GM06990 (cell line): ENCODE measurements around the gene IL20RB.

Experiments
- DNase-seq: peaks from one replicate; pipeline ENCODE4 v3.0.0-alpha.2; 2011; ENCODE audit not compliant: insufficient read length; ENCODE audit errors: extremely low read depth
- H3K27me3 ChIP-seq: replicated peaks from 2 replicates; pipeline ENCODE4 v1.6.0; 2011; ENCODE audit warnings: low read length; ENCODE audit not compliant: control insufficient read depth, insufficient read depth
- H3K36me3 ChIP-seq: 2 replicates; pipeline ENCODE4 v1.5.1; 2011; ENCODE audit warnings: low read length; ENCODE audit not compliant: control insufficient read depth, insufficient read depth
- H3K4me3 ChIP-seq: replicated peaks from 2 replicates; pipeline ENCODE4 v1.5.1; 2011; ENCODE audit warnings: low read depth, mild to moderate bottlenecking, control low read depth, low read length
- TF ChIP-seq, protein P1 (sequence below): IDR thresholded peaks from 2 replicates; pipeline ENCODE4 v1.5.1; 2011; ENCODE audit warnings: low read length, control low read depth, mild to moderate bottlenecking, inconsistent platforms; ENCODE audit not compliant: insufficient read depth, poor library complexity, severe bottlenecking

Gene IL20RB

DNA sequence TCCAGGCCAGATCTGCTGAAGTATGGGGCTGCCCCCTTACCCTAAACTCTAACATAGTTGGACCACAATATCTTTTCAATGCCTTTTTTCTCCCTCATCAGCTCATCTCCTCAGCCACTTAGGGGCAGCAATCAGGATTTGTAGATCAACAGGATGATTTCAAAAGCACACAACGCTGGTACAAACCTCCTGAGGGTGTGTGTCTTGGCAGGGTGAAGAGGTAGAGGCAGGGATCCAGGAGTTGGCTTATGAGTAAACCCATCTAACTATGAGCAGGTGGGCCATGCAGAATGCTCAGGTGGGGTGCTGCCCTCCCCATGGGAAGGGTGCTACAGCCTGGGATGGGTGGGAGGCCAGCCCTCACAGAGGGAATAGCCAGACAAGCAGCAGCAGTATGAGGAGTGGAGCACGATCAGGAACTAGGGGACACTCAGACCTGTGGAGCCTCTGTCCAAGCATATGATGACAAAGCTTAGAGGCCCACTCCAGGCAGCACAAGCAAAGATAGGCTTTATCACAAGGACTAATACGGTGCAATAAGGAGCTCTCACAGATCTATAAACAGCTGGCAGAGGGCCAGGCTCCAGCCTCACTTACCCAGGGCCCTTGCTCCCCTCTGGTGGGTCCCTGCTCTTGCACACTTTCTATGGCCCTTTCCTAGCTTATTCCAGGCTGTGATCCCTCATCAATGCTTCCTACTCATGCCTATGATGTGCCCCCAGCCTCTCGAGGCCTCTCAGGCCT, 32.2 kb downstream of the IL20RB start:
- no peak overlapping the region for H3K4me3 ChIP-seq

DNA sequence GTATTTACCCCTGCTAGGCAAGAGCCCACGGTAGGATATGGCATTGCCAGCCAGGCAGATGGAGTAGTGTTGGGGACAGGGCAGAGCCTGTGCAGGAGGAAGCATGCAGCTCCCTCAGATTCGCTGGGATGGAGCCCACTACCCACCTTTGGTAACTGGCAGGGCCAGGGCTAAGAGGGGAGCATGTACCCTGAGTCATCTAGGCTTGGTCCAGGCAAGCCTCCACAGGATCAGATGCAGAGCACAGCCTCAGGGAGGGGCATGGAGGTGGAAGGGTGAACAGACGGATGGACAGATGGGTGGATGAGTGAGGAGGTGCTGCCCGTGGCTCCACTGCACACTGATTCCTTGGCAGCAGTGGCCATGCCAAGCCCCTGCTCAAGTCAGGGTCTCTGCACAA, 33.0 kb downstream of the IL20RB start:
- TF ChIP-seq, protein P1, sequence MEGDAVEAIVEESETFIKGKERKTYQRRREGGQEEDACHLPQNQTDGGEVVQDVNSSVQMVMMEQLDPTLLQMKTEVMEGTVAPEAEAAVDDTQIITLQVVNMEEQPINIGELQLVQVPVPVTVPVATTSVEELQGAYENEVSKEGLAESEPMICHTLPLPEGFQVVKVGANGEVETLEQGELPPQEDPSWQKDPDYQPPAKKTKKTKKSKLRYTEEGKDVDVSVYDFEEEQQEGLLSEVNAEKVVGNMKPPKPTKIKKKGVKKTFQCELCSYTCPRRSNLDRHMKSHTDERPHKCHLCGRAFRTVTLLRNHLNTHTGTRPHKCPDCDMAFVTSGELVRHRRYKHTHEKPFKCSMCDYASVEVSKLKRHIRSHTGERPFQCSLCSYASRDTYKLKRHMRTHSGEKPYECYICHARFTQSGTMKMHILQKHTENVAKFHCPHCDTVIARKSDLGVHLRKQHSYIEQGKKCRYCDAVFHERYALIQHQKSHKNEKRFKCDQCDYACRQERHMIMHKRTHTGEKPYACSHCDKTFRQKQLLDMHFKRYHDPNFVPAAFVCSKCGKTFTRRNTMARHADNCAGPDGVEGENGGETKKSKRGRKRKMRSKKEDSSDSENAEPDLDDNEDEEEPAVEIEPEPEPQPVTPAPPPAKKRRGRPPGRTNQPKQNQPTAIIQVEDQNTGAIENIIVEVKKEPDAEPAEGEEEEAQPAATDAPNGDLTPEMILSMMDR = no peak
- no peak overlapping the region for H3K4me3 ChIP-seq
- H3K36me3 ChIP-seq = no peaks in the 10 kb centered on the region
- no peak for DNase-seq
- H3K27me3 ChIP-seq = no peaks in the 10 kb centered on the region

More for the DNA sequence above, 32.2 kb downstream of the IL20RB start:
- H3K27me3 ChIP-seq = no peaks in the 10 kb centered on the region
- TF ChIP-seq, protein P1 = no peak
- DNase-seq = no peak
- no peaks in the 10 kb centered on the region for H3K36me3 ChIP-seq

DNA sequence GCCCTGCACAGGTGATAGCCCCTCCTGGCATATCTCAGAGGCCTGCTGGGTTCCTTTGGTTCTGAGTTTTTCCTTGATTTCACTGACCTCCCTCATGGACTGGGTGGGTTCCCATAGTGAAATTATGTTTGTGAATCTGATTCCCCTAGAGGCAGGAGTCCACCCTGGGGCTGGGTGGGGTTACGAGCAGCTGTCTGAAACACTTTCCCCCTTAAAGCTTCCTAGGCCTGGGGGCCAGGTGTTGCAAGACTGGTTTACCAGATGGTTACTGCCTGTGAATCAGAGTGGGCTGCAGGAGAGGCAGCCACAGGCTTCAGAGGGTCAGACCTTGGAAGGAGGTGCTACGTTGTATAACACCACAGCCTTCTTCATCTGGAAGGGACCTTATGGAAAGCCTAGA, 34.3 kb downstream of the IL20RB start:
- no peak overlapping the region for H3K4me3 ChIP-seq
- TF ChIP-seq, protein P1 = no peak
- DNase-seq = no peak
- no peaks in the 10 kb centered on the region for H3K36me3 ChIP-seq
- no peaks in the 10 kb centered on the region for H3K27me3 ChIP-seq

DNA sequence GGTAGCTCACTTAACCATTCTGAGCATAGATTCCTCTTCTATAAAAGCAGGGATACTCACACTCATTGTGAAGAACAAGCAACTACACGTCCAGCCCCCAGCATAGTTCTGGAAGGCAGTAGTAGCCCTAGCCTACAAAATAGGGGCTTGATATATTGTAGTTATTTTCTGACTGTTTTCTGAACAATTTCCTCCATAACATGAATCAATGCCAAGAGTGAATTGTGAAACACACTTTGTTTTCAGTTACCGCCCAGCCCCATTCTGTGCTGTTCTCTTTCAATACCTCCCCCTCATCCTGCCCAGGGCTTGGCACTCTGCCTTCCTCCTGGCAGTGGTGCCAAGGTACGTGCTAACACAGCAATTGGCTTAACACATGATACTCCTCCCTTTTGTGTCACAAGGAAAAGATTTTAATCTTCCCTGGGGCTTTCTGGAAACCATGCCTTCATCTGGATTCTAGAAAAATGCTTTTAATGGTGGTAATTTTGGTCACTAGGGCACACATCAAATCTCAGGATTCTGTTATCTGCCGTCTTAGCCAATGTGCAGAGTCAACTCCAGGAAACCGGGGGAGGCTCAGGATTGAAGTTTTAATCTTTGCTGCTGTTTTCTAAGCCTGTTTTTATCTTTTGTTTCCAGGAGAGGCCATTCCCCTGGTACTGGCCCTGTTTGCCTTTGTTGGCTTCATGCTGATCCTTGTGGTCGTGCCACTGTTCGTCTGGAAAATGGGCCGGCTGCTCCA, 37.2 kb downstream of the IL20RB start:
- Histone ChIP-seq H3K4me3 (no peak overlapping the region), H3K36me3 (no peaks in the 10 kb centered on the region), H3K27me3 (no peaks in the 10 kb centered on the region)
- no peak for DNase-seq
- TF ChIP-seq, protein P1 = no peak

DNA sequence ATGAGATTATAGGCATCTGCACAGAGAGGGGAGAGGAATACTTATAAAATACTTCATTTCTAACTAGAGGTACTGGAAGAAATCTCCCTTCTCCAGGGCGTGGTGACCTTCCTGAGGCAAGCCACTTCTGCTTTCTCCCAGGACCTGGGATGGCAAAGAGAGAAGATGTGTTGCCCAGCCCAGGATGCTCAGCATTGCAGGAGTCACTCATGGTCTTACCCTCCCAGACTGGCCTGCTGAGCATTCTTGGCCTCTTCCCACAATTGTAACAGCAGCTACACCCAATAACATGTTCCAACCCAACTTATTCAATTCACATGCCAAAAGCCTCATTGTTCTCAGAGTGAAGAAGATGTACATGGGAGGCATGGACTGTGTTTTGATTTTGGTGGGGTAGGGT, 37.9 kb downstream of the IL20RB start:
- TF ChIP-seq, protein P1 = no peak
- no peaks in the 10 kb centered on the region for H3K36me3 ChIP-seq

More for the DNA sequence above, 37.9 kb downstream of the IL20RB start:
- DNase-seq = no peak
- no peaks in the 10 kb centered on the region for H3K27me3 ChIP-seq
- H3K4me3 ChIP-seq = no peak overlapping the region
